Suppressor macrophage (primary cell): ENCODE measurements around the gene HOOK2.

Source experiments
- DNase-seq, 4 experiments: peaks; one replicate each; pipeline ENCODE4 v3.0.0-alpha.2; 2020 to 2022

The HOOK2 gene

DNA sequence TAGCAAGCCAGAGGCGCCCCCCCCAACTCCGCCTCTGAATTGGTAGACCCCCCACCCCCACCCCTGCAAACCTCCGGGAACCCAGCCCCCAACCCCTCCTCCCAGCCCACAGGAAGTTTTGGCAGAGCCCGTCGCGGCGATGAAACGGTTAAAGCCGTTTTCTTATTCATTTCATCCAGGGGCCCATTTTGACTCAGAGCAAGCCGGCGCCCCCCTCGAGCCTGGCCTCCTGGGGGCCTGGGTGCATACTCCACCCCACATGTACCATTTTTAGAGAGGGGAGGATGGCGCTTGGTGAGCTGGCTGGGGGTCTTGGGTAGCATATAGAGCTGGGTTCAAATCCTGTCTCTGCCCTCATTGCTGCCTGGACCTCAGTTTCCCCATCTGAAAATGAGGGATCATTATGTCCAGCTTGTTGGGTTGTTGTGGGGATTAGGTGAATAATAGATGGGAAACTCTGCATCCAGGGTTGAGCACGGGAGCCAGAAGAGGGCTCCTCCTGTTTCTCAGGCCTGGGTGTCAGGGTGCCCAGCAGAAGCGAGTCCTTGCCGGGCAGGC lies 8.0 kb upstream of the HOOK2 start:
- DNase-seq, result peak in 2 of 4 experiments; percentile 29 to 45

DNA sequence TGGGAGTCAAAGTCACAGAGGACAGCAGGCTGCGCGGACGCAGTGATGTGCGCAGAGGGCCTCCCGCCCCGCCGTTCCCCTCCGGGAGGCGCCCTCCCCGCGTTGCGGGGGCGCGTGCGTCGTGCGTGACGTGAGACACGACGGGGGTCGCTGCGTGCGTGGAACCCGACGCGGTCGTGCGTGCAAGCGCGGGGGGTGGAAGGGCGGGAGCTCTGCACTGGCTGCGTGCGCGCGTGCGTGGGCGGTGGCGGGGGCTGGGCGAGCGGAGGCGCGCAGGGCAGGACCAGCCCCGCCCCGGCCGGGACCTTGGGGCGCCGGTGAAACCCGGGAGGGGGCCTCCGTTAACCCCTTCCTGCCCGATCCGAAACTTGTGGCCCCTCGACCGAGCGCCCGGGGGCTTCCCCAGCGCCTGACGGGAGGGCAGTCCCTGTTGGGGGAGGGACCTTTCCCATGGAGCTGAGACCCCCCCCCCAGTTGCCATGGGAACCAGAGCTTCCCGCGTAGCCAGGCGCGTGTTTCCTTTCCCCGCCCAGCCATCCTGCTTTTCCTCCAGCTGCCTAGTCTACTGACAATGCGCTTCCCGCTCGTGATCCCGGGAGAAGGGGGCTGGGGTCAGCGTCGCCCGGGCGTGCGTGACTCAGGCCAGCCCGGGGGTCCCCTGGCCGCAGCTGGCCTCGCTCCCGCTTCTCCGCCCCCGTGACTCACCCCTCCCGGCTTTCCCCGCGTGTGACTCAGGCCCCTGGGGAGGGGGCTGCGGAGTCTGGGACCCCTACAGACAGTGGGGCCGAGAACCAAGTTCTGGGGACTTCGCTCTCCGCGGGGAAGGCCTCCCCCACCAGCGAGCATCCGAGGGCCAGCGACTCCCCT lies 7.3 kb upstream of the HOOK2 start:
- peak; percentile 97 to 99 (median 98) for DNase-seq

DNA sequence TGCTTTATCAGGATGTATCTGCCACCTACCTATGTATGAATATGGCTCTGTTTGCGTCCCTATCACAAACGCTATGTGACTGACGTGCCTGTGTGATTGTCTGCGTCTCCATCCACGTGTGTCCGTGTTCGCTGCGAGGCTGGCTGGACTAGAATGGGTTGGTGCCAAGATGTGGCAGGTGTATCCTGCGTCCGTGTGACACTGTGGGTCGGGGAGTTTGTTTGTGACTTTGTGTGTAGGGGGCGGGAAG lies 6.7 kb upstream of the HOOK2 start:
- DNase-seq, result no peak

DNA sequence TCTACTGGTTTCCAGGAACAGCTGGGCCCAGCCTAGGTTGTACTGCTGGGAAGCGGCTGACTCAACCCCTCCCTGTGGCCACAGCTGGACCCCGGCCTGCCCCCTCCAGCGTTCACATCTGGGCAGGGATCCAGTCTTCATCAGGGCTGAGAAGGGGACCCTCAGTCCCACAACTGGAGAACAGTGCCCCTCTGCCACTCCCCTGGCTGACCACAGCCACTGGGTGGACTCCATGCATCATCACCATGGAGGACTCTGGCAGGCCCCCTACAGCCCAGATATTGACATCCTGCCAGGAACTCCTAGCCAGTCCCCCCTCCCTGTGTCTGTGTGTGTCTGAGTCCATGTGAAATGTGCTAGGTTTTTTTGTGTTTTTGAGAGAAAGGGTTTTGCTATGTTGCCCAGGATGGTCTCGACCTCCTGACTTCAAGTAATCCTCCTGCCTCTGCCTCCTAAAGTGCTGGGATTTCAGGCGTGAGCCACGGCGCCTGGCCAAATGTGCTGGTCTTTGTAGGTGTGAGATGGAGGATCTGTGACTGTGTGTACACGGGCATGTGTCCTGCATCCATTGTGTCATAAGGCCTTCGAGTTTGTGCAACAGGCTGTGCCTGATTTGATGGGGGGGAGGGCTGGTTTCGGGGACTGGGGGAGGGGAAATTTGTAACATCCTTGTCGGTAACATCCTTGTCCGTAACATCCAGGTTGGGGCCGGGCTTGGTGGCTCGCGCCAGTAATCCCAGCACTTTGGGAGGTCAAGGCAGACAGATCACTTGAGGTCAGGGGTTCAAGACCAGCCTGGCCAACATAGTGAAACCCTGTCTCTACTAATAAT lies 4.0 kb upstream of the HOOK2 start:
- peak; percentile 23 to 52 (median 40) for DNase-seq

DNA sequence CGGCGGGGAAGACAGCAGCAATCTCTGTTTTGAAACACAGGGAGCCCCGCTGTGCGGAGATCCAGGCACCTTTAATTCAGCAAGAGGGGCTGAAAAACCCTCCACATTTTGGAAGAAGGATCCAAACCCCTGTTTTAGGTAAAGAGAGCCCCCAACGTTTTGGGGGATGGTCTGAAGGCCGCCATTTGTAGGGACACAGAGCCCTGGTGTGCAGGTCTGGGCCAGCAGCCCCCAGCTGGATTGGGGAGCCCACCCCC lies 3.5 kb upstream of the HOOK2 start:
- no peak for DNase-seq

DNA sequence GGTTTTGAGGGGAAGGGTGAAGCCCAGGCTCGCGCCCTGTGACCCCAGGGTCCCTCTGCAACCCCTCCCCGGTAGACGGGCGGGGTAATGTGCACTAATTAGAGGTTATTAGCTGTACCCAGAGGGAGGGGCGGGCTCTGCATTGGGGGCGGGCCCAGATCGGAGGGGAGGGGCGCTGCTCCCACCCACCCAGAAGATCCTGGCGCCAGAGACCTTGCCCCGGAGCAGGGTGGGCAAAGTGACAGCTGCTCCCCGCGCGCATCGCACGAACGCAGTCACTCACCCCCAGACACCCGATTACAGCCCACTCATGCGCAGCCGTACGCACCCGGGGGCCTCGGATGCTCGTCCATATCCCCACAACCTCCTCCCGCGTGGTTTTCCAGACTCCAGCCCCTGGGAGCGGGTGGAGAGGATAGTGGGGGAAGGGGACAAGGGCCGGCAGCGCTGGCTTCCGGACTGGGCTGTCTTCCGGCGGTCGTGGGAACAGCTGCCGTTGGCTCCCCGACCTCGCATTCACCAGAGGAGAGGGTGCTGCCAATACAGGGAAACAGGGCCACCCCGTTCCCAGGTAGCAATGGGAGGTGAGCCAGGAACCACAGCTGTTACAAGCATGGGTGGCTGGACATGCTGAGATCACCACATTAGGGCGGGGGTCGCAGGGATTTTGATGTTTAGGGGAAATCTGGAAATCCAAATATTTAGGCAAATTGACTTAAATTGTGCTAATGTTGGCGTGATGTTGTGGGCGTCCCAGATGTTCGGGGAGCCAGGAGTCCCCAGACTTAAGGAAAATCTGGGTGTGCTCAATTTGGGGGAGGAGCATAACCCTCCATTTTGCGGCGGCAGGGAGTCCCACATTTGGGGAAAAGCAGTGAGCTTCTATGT lies 2.9 kb upstream of the HOOK2 start:
- peak; percentile 73 to 86 (median 79) for DNase-seq

DNA sequence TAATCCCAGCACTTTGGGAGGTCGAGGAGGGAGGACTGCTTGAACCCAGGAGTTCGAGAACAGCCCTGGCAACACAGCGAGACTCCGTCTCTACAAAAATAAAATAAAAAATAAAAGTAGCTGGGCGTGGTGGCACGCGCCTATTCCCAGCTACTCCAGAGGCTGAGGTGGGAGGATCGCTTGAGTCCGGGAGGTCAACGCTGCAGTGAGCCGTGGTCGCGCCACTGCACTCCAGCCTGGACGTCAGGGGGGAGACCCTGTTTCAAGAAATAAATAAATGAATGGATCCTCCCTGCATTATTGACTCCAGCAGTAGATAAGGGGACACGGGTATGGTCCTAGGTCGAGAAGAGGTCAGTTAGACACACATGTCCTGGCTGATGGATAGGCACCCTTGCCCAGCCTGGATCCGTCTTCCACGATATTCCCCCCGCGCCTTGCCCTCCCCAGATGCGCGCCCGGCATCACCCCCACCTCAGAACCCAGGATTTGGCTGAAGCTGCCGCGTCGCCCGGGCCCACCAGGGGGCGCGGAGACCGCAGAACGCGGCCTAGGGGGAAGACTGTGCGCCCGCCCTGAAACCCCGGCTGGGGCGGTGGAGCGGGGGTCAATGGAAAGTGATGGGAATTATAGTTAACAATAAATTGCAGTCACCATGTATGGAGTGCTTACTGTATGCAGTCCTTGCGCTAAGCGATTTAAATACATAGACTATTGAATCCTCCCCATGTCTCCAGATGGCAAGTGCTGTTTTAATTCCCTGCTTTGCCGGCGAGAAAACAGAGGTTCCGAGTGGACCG lies 2.1 kb upstream of the HOOK2 start:
- DNase-seq, result peak; percentile 82 to 94 (median 90)

DNA sequence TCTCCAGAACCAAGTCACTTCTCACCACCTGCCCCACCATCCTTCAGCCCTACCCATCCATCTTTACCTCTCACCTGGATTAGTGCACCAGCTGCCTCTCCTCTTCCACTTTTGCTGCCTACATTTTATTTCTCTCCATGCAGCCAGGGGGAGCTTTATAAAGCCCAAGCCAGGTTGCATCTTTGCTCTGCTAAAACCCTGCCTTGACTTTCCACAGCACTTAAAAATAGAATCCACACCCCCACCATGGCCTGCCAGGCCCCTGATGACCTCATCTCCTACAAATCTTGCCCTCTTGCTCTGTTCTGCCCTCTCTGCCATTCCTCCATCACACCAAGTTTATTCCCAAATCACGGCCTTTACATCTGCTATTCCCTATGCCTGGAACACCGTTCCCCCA lies 1.8 kb downstream of the HOOK2 start:
- DNase-seq, result peak in 3 of 4 experiments; percentile 39 to 49 (median 43)

DNA sequence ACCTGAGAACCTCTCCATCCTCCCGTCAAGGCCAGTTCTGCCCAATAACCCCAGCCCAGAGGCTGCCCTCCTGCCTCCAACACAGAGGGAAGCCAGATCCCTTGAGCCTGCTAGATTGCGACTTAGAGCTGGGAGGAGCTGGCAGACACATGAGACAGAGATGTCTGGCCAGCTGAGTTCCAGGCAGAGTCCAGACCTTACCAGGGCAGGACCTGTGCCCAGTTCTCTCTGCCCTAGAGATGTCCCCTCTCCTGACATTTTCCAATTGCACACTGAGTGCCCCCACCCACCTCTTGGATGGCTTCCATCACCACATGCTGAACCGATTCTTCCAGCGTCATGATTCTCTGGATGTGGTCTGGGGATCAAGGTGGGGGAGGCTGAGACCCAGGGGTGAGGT lies 3.0 kb downstream of the HOOK2 start:
- no peak for DNase-seq

DNA sequence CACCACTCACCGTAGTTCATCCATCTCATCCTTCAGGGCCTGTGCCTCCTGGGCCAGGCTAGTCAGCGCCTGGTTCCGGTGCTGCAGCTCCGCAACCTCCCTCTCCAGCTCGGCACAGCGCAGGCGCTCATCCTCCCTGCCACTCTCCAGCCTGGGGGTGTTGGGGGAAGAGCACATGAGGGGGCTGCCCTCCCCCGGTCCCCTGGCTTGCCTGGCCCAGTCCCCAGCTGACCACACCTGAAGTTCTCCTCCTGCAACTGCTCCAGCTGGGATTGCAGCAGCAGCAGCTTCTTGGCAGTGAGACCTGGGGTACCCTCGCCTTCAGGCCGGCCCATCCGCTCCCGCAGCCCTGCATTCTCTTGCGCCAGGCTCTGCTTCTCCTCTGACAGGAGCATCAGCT lies 4.4 kb downstream of the HOOK2 start:
- DNase-seq, result no peak

DNA sequence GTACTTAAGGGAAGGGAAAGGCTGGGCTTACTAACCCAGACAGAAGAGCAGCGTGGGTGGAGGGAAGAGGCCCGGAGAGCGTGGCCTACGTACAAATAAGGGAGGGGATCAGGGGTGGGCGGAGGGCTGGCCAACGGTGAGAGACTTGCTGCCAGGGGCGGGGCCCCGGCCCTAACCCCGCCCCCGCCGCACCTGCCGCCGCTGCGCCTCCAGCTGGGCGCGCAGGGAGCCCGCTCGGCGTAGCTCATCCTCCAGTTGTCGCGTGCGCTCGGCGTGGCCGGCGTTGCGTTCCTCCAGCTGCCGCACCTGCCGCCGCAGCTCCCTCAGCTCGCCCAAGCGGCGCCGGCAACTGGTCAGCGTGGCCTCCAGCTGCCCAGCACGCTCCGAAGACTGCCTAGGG lies 5.7 kb downstream of the HOOK2 start:
- peak in 2 of 4 experiments; percentile 14 to 33 for DNase-seq

DNA sequence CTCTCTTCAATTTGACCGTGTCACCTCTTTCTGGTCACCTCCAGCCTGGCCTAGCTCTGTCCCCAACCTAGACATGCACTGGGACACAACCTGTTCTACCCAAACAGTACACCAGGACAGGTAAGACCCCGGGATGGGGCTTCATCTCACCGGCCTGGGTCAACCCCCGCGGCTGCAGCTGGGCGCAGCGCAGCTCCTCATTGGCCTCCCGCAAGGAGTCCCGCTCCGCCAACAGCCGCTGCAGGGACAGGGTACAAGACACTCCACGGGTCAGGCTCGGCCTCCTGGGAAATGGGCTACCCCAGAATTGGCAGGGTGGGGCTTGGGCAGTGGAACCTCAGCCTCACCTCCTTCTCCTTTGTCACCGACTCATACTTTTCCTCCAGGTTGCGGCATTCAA lies 7.7 kb downstream of the HOOK2 start:
- DNase-seq, result no peak

DNA sequence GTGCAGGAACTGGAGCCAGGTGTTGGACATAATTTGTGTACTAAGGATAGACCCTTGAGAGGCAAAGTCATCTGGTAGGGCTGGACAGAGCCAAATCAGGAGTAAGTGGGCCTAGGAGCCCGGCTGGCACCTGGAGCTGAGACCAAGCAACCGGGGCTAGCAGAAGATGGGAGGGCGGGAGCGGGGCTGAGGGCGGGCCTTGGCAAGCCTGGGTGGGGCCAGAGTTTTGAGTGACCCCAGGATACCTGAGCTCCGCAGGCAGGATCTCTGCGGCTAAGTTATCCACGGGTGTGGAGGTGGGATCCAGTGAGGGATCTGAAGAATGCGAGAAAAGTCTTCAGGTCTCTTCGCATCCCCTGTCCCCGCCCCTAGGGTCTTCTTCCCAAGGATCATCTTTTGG lies 8.2 kb downstream of the HOOK2 start:
- no peak for DNase-seq

DNA sequence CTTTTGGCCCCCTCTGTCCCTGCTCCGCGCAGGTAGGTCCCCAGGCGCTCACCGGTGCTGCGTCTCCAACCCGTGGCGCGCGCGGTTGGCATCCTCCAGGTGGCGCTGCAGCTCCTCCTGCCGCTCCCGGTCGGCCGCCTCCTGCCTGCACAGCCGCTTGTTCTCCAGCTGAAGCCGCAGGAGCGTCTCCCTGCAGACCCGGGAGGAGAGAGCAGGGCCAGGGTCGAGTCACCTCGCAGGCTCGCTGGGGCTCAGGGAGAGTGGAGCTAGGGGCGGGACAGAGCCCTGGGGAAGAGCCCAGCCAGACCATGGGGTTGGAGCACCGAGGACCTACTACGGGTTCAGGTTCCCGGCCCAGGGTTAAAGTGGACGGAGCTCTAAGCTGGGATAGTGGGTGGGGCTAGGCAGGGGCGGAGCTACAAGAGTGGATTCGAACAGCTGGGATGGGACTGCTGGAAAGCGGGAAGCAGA lies 9.3 kb downstream of the HOOK2 start:
- peak; percentile 82 to 93 (median 88) for DNase-seq

DNA sequence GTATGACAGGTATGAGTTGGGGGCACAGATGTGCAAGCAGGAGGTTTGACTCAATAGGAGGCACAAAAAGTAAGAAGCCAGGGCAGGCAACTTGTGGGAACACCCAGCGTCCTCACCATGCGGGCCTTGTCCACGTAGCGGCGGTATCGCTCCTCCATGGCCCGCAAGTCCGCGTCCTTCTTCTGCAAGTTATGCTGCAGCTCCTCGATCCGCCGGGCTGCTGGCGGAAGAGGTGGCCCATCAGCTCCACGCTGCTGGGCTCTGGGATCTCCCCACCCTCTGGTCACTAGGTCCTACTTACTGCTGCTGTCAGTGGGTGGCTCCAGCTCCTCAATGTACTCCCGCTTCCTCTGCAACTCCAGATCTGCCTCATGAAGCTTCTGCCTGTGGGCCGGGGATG lies 10.7 kb downstream of the HOOK2 start:
- DNase-seq, result no peak

DNA sequence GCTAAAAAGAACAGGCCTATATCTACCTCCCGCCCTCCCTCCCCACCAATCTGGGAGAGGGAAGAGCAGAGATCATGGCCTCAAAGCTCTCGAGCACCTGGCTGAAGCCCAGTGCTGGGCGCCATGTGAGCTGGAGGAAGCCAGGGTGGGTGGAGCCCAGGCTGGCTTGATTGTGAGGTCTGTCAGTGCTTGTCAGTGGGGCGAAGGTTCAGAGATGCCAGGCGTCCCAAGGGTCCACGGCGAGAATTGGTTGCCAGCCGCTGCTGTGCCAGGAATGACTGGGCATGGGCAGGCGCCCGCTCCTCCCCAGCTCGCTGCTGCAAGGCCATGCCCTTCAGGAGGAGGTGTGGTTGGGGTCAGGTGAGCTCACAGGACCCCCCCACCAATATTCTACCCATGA lies 12.3 kb downstream of the HOOK2 start:
- DNase-seq, result no peak

DNA sequence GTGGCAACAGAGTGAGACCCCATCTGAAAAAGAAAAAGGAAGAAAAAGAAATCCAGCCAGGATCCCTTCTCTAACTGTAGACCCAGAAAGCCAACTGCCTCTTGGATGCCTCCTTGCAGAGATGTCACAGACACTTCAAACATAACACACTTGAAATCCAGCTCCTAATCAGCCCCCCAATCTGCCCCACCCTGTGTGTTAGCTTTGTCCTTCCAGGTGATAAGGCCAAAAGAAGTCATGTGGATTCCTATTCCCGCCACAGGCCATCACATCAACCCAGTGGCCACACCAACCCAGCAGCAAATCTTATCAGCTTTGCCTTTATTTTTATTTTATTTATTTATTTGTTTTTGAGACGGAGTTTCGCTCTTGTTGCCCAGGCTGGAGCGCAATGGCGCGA lies 15.7 kb downstream of the HOOK2 start:
- no peak for DNase-seq

DNA sequence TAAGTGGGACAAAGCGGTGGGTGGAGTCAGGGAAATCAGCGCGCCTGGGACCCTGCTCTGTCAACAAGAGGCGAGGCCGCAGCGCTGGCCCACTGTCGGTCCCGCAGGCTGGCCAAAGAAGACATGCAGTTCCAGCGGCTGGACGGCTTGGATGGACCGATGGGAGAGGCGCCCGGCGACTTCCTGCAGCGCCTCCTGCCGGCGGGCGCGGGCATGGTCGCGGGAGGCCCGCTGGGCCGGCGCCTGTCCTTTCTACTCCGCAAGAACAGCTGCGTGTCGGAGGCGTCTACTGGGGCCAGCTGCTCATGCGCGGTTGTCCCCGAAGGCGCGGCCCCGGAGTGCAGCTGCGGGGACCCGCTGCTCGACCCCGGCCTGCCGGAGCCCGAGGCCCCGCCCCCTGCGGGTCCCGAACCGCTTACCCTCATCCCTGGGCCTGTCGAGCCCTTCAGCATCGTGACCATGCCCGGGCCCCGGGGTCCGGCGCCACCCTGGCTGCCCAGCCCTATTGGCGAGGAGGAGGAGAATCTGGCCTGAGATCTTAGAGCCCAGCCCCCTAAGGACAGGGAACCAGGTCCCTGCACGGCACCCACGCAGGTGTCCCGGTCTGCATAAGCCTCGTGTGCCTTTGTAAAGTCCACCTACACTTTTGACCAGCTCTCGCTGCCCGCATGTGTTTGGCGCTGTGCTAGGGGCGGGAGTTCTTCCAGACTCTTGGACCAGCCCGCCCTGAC lies 17.6 kb downstream of the HOOK2 start:
- DNase-seq, result peak; percentile 83 to 90 (median 88)

DNA sequence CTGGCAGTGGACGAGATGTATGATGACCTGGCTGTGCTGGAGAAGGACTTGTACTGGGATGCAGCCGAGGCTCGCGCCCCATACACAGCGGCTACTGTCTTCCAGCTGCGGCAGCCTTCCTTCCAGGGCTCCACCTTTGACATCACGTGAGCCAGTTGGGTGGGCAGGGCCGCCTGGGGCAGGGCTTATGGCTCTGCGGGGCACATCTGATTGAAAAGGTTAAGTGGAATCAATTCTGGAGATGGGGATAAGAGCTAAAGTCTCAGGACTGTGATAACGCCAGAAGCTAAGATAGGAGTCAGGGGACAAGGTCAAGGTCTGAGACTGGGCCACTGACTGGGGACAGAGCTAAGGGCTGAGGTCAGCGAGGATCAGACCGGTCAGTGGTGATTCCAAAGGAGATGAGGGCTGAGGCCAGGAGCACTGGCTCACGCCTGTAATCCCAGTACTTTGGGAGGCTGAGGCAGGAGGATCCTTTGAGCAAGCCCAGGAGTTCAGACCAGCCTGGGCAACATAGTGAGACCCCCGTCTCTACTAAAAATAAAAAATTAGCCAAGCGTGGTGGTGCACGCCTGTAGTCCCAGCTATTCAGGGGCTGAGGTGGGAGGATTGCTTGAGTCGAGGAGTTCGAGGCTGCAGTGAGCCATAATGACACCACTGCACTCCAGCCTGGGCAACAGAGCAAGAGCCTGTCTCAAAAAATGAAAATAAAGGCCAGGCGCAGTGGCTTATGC lies 19.0 kb downstream of the HOOK2 start:
- no peak for DNase-seq

DNA sequence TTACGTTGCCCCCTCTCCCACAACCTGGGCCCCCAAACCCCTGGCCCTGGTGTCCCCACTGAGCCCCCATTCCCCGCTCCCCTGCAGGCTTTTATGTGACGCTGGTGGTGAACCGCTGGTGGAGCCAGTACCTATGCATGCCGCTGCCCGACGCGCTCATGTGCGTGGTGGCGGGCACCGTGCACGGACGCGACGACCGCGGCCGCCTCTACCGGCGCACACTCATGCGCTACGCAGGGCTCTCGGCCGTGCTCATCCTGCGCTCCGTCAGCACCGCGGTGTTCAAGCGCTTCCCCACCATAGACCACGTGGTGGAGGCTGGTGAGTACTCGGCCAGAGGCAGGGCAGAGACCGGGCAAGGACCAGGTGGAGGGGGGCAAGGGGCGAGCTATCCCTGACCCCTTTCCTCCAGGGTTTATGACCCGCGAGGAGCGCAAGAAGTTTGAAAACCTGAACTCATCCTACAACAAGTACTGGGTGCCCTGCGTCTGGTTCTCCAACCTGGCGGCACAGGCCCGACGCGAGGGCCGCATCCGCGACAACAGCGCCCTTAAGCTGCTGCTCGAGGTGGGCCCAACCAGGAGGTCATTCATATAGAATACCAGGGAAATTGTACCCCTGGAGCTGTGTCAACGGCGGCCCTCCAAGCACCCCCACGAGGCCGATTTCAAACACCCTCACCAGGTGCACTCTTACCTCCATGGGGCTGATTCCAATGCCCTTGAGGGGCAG lies 20.7 kb downstream of the HOOK2 start:
- no peak for DNase-seq
